SK-N-SH treated with all-trans-retinoic acid at 6 μM for 48 hours (cell line): ENCODE data around the gene SLC37A1.

Source experiments
- CREB5 ChIP-seq: fragments of 250-450 bp; sonication (Bioruptor Pico); IDR thresholded peaks from 2 replicates; pipeline ENCODE4 v1.5.1; 2020; ENCODE audit warnings: low read depth, mild to moderate bottlenecking, moderate library complexity
- GLIS3 ChIP-seq: fragments of 250-450 bp; sonication (Bioruptor Pico); IDR thresholded peaks from 2 replicates; pipeline ENCODE4 v1.5.0; 2020; ENCODE audit warnings: mild to moderate bottlenecking, moderate library complexity
- PATZ1 ChIP-seq: fragments of 250-450 bp; sonication (Bioruptor Pico); IDR thresholded peaks from 2 replicates; pipeline ENCODE4 v1.8.0; 2020; ENCODE audit warnings: mild to moderate bottlenecking, moderate library complexity, borderline replicate concordance
- RARB ChIP-seq: fragments of 250-450 bp; sonication (Bioruptor Pico); IDR thresholded peaks from 2 replicates; pipeline ENCODE4 v1.8.0; 2021; ENCODE audit warnings: mild to moderate bottlenecking, moderate library complexity
- TOX ChIP-seq: fragments of 250-450 bp; sonication (Bioruptor Pico); IDR thresholded peaks from 2 replicates; pipeline ENCODE4 v1.8.0; 2021; ENCODE audit warnings: mild to moderate bottlenecking, moderate library complexity, borderline replicate concordance
- ZFP3 ChIP-seq: fragments of 250-450 bp; sonication (Bioruptor Pico); IDR thresholded peaks from 2 replicates; pipeline ENCODE4 v1.5.0; 2020; ENCODE audit warnings: mild to moderate bottlenecking, moderate library complexity
- ZNF565 ChIP-seq: fragments of 450-650 bp; formaldehyde crosslinking; conservative IDR thresholded peaks from 2 replicates; pipeline ENCODE4 v1.5.0; 2020; ENCODE audit warnings: low read depth, mild to moderate bottlenecking, moderate library complexity
- ZNF70 ChIP-seq: fragments of 450-650 bp; formaldehyde crosslinking; IDR thresholded peaks from 2 replicates; pipeline ENCODE4 v1.5.0; 2020; ENCODE audit warnings: mild to moderate bottlenecking, moderate library complexity

GRCh38 chr21:42614396-42614795 is 100.7 kb downstream of the SLC37A1 start:
- TF ChIP-seq PATZ1: no peak
- no peak for TF ChIP-seq GLIS3
- TF ChIP-seq ZNF565: no peak
- no peak for TF ChIP-seq CREB5 (CRISPR knock-in tag)
- no peak for TF ChIP-seq ZNF70 (CRISPR knock-in tag)
- TF ChIP-seq ZFP3 (CRISPR knock-in tag): no peak
- TF ChIP-seq RARB: no peak
- no peak for TF ChIP-seq TOX (CRISPR knock-in tag)
